Esophagus muscularis mucosa (tissue), 4 donors: ENCODE measurements around the gene LUC7L. TPM values are rescaled to one million over a fixed set of nuclear protein-coding genes. Genes with fewer than 3 reads are reported as not detected.
"Not testable (repeated sequence)": the region's sequence is repeated elsewhere in the genome, so short reads cannot be mapped to it uniquely, and the experiment has no call there.

Source experiments
- DNase-seq: peaks from one replicate; pipeline ENCODE4 v3.0.0-alpha.2; 2017; ENCODE audit errors: extremely low spot score
- H3K27ac ChIP-seq, 4 donors: fragments of 200-600 bp; sonication (generic); replicated peaks in 1 of 4; 1 replicate in 3 of 4; 2 replicates in 1 of 4; pipeline ENCODE4 v1.5.1; 2016 to 2019; ENCODE audit warnings: mild to moderate bottlenecking in 1 of 4
- H3K27me3 ChIP-seq, 4 donors: fragments of 200-600 bp; sonication (generic); one replicate each; pipeline versions ENCODE4 v1.5.1 to v1.6.0; 2016 to 2019
- H3K36me3 ChIP-seq, 4 donors: fragments of 200-600 bp; sonication (generic); one replicate each; pipeline ENCODE4 v1.5.1; 2016 to 2019
- H3K4me1 ChIP-seq, 4 donors: fragments of 200-600 bp; sonication (generic); one replicate each; pipeline ENCODE4 v1.5.1; 2016 to 2019
- H3K4me3 ChIP-seq, 4 donors: fragments of 200-600 bp; sonication (generic); 1 replicate in 2 of 4; 2 replicates in 2 of 4; pipeline ENCODE4 v1.5.1; 2016 to 2019; ENCODE audit warnings: mild to moderate bottlenecking in 4 of 4, moderate library complexity in 1 of 4
- H3K9me3 ChIP-seq, 4 donors: fragments of 200-600 bp; sonication (generic); 1 replicate in 3 of 4; 2 replicates in 1 of 4; pipeline ENCODE4 v1.5.1; 2016 to 2019
- EP300 ChIP-seq: sonication (generic); formaldehyde crosslinking; IDR thresholded peaks from one replicate; pipeline ENCODE4 v1.6.1; 2017; ENCODE audit warnings: antibody characterized with exemption
- POLR2A ChIP-seq: fragments of 450-650 bp; IDR thresholded peaks from one replicate; pipeline ENCODE4 v1.6.1; 2017; ENCODE audit warnings: antibody characterized with exemption, moderate library complexity, mild to moderate bottlenecking, low read depth
- POLR2AphosphoS5 ChIP-seq, 2 donors: sonication (generic); formaldehyde crosslinking; IDR thresholded peaks; one replicate each; pipeline ENCODE4 v1.6.1; 2017; ENCODE audit warnings: antibody characterized with exemption in 2 of 2
- WGBS: methylation state at CpG from one replicate; pipeline ENCODE4 v1.1.5; 2018; 5-methylcytosine and 5-hydroxymethylcytosine counted together
- intact Hi-C: fragments of 100-400 bp; cut with DNase I; formaldehyde crosslinking; loops from one replicate; pipeline ENCODE4 v1.15.1; 2023
- total RNA-seq, 4 donors: library from RNA; depleted of rRNA; stranded (reverse); fragments of >200 nt; gene quantifications; one replicate each; pipeline versions ENCODE4 v1.1.0 to v1.2.1, GENCODE V29; 2016
- TF ChIP-seq, protein P1 (sequence below), 3 experiments: fragments of 200-600 bp in 2 of 3; fragments of 450-650 bp in 1 of 3; sonication (generic) in 2 of 3; IDR thresholded peaks; one replicate each; pipeline ENCODE4 v1.5.1; 2017 to 2019; ENCODE audit warnings: antibody characterized with exemption in 3 of 3, mild to moderate bottlenecking in 2 of 3, moderate library complexity in 1 of 3

Gene LUC7L
- total RNA-seq, 4 donors from 2014 or later = 34.8 to 60.6 (median 50.2) TPM

- no peak overlapping the region for H3K27ac ChIP-seq
- H3K4me3 ChIP-seq = peak overlapping the region; percentile 46 to 56 (median 49)
- TF ChIP-seq, protein P1, sequence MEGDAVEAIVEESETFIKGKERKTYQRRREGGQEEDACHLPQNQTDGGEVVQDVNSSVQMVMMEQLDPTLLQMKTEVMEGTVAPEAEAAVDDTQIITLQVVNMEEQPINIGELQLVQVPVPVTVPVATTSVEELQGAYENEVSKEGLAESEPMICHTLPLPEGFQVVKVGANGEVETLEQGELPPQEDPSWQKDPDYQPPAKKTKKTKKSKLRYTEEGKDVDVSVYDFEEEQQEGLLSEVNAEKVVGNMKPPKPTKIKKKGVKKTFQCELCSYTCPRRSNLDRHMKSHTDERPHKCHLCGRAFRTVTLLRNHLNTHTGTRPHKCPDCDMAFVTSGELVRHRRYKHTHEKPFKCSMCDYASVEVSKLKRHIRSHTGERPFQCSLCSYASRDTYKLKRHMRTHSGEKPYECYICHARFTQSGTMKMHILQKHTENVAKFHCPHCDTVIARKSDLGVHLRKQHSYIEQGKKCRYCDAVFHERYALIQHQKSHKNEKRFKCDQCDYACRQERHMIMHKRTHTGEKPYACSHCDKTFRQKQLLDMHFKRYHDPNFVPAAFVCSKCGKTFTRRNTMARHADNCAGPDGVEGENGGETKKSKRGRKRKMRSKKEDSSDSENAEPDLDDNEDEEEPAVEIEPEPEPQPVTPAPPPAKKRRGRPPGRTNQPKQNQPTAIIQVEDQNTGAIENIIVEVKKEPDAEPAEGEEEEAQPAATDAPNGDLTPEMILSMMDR (IDR thresholded peaks at IDR 0.05) = no peak
- no peak for TF ChIP-seq POLR2A
- no peak for TF ChIP-seq EP300
- no peak for TF ChIP-seq POLR2AphosphoS5 (IDR thresholded peaks at IDR 0.05)
- intact Hi-C loops = no loop called here
- DNase-seq = no peak
- H3K36me3 ChIP-seq = no peaks in the 10 kb centered on the region
- WGBS = 3% methylated on average over 33 of the region's 59 CpGs
- peaks cover 8 to 11% (median 10%) of the 10 kb centered on the region in 4 donors for H3K4me1 ChIP-seq
- no peaks in the 10 kb centered on the region for H3K9me3 ChIP-seq
- H3K27me3 ChIP-seq = peaks cover 3 to 67% (median 27%) of the 10 kb centered on the region in 4 donors
Observed at GRCh38 chr16:154217-155030, 74.8 kb downstream of the LUC7L start.

DNA sequence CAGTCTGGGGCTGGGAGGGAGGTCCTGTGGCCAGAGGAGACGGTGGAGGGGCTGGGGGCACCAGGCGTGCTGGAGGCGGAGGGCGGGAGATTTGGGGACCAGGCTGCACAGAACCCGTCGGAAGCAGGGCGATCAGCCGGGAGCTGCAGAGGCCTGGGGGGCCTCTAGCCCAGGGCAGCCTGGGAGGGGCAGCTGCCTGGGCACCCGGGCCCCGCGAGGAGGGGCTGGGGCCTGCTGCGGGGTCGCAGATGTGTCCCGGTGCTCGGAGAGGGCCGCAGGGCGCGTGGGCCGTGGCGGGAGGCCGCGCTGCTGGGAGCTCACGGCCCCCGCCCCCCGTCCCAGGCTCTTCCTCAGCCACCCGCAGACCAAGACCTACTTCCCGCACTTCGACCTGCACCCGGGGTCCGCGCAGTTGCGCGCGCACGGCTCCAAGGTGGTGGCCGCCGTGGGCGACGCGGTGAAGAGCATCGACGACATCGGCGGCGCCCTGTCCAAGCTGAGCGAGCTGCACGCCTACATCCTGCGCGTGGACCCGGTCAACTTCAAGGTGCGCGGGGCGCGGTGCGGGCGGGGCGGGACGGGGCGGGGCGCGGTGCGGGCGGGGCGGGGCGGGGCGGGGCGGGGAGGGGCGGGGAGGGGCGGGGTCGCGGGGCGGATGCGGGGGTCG lies 75.6 kb downstream of the LUC7L start:
- H3K27ac ChIP-seq, H3K4me3 ChIP-seq, intact Hi-C loops, H3K36me3 ChIP-seq, DNase-seq, H3K9me3 ChIP-seq: not testable (repeated sequence)
- no CpG with 5 or more reads among the region's 74 CpGs for WGBS
- Histone ChIP-seq H3K4me1 (peaks cover 8 to 11% (median 10%) of the 10 kb centered on the region in 4 donors), H3K27me3 (peaks cover 3 to 63% (median 28%) of the 10 kb centered on the region in 4 donors)

DNA sequence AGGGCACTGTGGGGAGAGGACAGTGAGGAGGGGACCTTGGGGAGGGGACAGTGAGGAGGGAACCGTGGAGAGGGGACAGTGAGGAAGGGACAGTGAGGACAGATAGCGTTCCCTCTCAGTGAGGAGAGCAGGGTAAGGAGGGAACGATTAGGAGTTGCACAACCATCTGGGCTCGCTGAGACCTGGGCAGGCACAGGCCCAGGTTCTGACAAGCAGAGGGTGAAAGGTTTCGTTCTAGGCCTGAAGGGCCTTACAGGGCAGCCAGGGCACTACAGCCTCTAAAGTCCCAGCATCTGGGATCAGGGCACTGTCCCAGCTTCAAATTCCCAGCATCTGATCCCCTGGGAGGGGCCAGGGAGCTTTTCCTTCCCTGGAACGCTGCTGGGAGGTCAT lies 76.1 kb downstream of the LUC7L start:
- H3K27ac ChIP-seq, H3K4me3 ChIP-seq, intact Hi-C loops, DNase-seq, H3K36me3 ChIP-seq, H3K9me3 ChIP-seq: not testable (repeated sequence)
- WGBS = 85% methylated on average over 4 of the region's 6 CpGs
- H3K4me1 ChIP-seq = peaks cover 8 to 11% (median 10%) of the 10 kb centered on the region in 4 donors
- peaks cover 3 to 64% (median 28%) of the 10 kb centered on the region in 4 donors for H3K27me3 ChIP-seq

DNA sequence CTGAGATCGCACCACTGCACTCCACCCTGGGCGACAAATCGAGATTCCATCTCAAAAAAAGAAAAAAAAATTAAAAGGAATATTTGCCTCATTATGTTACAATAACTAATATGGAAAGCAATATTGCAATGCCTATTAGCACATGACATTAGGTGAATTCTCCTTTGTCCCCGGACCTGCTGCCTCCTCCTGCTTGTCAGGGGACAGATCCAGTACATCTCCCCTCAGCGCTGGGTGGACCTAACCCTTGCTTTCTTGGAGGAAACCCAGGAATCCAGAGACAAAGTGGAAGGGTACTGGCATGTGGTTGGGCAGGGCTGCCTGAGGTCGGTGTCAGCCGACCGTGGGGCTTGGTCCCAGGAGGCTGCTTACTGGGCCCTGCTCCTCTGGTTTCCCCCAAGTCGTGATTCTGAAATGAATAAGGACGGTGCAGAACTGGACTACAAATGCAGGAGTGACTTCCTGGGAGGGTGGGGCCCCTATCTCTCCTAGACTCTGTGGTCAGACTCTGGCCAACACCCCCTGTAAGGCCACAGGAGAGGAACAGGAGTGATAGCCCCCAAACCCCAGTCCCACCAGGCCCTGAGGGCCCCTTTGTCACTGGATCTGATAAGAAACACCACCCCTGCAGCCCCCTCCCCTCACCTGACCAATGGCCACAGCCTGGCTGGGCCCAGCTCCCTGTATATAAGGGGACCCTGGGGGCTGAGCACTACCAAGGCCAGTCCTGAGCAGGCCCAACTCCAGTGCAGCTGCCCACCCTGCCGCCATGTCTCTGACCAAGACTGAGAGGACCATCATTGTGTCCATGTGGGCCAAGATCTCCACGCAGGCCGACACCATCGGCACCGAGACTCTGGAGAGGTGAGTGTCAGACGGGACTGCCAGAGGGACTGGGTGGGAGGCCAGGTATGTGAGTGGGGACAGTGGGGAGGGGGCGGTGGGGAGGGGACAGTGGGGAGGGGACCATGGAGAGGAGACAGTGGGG lies 76.8 kb downstream of the LUC7L start, which contains the start of gene HBZ:
Gene HBZ (plus strand): TSS at position 504 of the 988 bp plus-strand sequence. CDS start 266 bp downstream, at position 770.
- intact Hi-C loops = no loop called here
- TF ChIP-seq, protein P1 (IDR thresholded peaks at IDR 0.05) = no peak
- TF ChIP-seq POLR2A (no peak), POLR2AphosphoS5 (IDR thresholded peaks at IDR 0.05) (no peak), EP300 (no peak)
- no peak for DNase-seq
- Histone ChIP-seq H3K27ac (no peak within 1 kb of the TSS), H3K27me3 (peaks cover 3 to 63% (median 28%) of the 10 kb centered on the region in 4 donors), H3K9me3 (no peaks in the 10 kb centered on the region), H3K4me1 (peaks cover 8 to 11% (median 10%) of the 10 kb centered on the region in 4 donors), H3K4me3 (no peak within 1 kb of the TSS), H3K36me3 (no peaks in the 10 kb centered on the region)
- 64% methylated on average over 10 of the region's 17 CpGs for WGBS

GRCh38 chr16:149024-149660 lies 80.1 kb downstream of the LUC7L start:
- Histone ChIP-seq H3K36me3 (no peaks in the 10 kb centered on the region), H3K4me3 (no peak overlapping the region), H3K27me3 (peaks cover 3 to 50% (median 3%) of the 10 kb centered on the region in 4 donors), H3K4me1 (peaks cover 0 to under 1% (median under 1%) of the 10 kb centered on the region in 4 donors), H3K27ac (no peak overlapping the region), H3K9me3 (no peaks in the 10 kb centered on the region)
- 59% methylated on average over 4 of the region's 9 CpGs for WGBS
- TF ChIP-seq POLR2A = no peak
- TF ChIP-seq, protein P1 (IDR thresholded peaks at IDR 0.05) = no peak
- no peak for TF ChIP-seq POLR2AphosphoS5 (IDR thresholded peaks at IDR 0.05)
- no peak for TF ChIP-seq EP300
- no peak for DNase-seq
- intact Hi-C loops = no loop called here
